Activated CD8-positive, alpha-beta T cell treated with anti-CD3 and anti-CD28 coated beads for 36 hours (primary cell): ENCODE data around the gene KLHDC1. TPM values are rescaled to one million over a fixed set of nuclear protein-coding genes. Genes with fewer than 3 reads are reported as not detected.
A peak's percentile ranks its signal among the peaks of the same experiment; 100 is the strongest.
"Not testable (repeated sequence)": the region's sequence is repeated elsewhere in the genome, so short reads cannot be mapped to it uniquely, and the experiment has no call there.

Experiments used
- ATAC-seq: fragments of 200-7000 bp; cut with Tn5 transposase; one replicate; pipeline ENCODE4 v1.10.0; 2021; ENCODE audit warnings: mild to moderate bottlenecking, moderate library complexity
- CTCF ChIA-PET: fragments of 350-600 bp; sonication (Branson Sonifier 250); formaldehyde crosslinking; loops from one replicate; lab custom pipeline; 2021; ENCODE audit warnings: antibody characterized with exemption; lab: Charles Lee
- POLR2A ChIA-PET: fragments of 350-600 bp; sonication (Branson Sonifier 250); formaldehyde crosslinking; loops from one replicate; lab custom pipeline; 2021; ENCODE audit warnings: antibody characterized with exemption; lab: Charles Lee
- DNase-seq: peaks from one replicate; pipeline ENCODE4 v3.0.0-alpha.2; 2020
- H3K27ac Mint-ChIP-seq: one replicate; pipeline ENCODE4 v1.8.0; 2021; ENCODE audit warnings: mild to moderate bottlenecking, mixed read lengths
- H3K27me3 Mint-ChIP-seq: one replicate; pipeline ENCODE4 v1.8.0; 2021; ENCODE audit warnings: mixed read lengths
- H3K36me3 Mint-ChIP-seq: one replicate; pipeline ENCODE4 v1.8.0; 2021; ENCODE audit warnings: low read depth, mixed read lengths
- H3K4me1 Mint-ChIP-seq: one replicate; pipeline ENCODE4 v1.8.0; 2021; ENCODE audit warnings: low read depth, mixed read lengths
- H3K4me3 Mint-ChIP-seq: one replicate; pipeline ENCODE4 v1.8.0; 2021; ENCODE audit warnings: mild to moderate bottlenecking, moderate library complexity, mixed read lengths
- H3K9me3 Mint-ChIP-seq: one replicate; pipeline ENCODE4 v1.8.0; 2021; ENCODE audit warnings: mixed read lengths
- CTCF ChIP-seq: fragments of 200-600 bp; IDR thresholded peaks from one replicate; pipeline ENCODE4 v1.8.0; 2022; ENCODE audit warnings: antibody characterized with exemption, mild to moderate bottlenecking
- intact Hi-C: fragments of 100-400 bp; cut with micrococcal nuclease; formaldehyde crosslinking; loops from one replicate; pipeline ENCODE4 v1.10.0; 2022
- total RNA-seq, 2 experiments: library from RNA; stranded (reverse); gene quantifications; one replicate each; pipeline ENCODE4 v1.2.3, GENCODE V29; 2021

Gene KLHDC1
- total RNA-seq, 2 experiments from 2014 or later: 0.98 to 1.2 TPM

GRCh38 chr14:49778421-49778820 lies 85.5 kb downstream of the KLHDC1 start:
- Mint-ChIP-seq H3K4me1 (peaks cover 9% of the 10 kb centered on the region), H3K9me3 (no peaks in the 10 kb centered on the region), H3K27me3 (no peaks in the 10 kb centered on the region), H3K36me3 (peaks cover 30% of the 10 kb centered on the region), H3K27ac (no peak overlapping the region), H3K4me3 (no peak overlapping the region)
- DNase-seq (no peak), ATAC-seq (no peak)
- intact Hi-C loops: no loop called here
- ChIA-PET POLR2A (no interaction called here), CTCF (no interaction called here)
- no peak for TF ChIP-seq CTCF

GRCh38 chr14:49781040-49781439 lies 88.1 kb downstream of the KLHDC1 start:
- ATAC-seq, DNase-seq, intact Hi-C loops, H3K27me3 Mint-ChIP-seq, H3K4me1 Mint-ChIP-seq, H3K4me3 Mint-ChIP-seq, H3K9me3 Mint-ChIP-seq: not testable (repeated sequence)
- Mint-ChIP-seq H3K27ac (peak overlapping the region; percentile 15), H3K36me3 (peaks cover 30% of the 10 kb centered on the region)
- ChIA-PET POLR2A (interaction anchor here (1.3 to 2.4 kb wide), 2 partner anchors 10 to 13 kb away, joined by 5 to 8 read pairs; partner anchors contain the start of gene KLHDC2), CTCF (interaction anchor here (1.2 to 1.8 kb wide), 4 partner anchors 11 to 147 kb away, joined by 3 to 7 read pairs (median 4); partner anchors contain the start of genes KLHDC2 and NEMF)

DNA sequence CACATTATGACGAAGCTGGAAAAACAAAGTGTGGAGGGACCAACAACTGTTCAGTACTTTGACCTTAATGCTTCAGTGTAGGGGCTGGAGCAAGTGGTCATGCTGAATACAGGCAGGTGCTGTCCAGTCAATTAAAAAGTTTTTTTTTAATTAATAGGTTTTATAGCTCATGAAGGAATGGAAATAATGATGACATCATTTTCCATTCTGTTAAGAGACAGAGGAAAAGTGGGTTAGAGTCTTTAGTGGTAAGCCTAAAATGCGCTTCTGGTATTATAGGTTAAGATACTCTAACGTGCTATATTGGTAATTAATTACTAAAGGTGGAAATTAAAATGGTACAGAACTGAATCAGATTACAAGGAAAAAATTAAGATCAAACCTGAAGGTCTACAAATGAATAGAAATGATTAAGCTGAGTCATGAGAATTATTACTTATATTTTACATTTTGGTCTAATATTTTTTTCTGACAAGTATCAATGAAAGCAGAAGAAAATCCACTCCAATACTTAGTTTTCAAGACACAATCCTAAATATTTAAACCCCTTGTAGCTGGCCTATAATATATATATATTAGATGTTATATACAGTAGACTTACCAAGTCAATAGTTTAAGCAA lies 90.6 kb downstream of the KLHDC1 start:
- Mint-ChIP-seq H3K27ac (peak overlapping the region; percentile 25), H3K9me3 (no peaks in the 10 kb centered on the region), H3K36me3 (peaks cover 37% of the 10 kb centered on the region), H3K27me3 (no peaks in the 10 kb centered on the region), H3K4me3 (no peak overlapping the region), H3K4me1 (no peaks in the 10 kb centered on the region)
- ATAC-seq (no peak), DNase-seq (no peak)
- ChIA-PET CTCF (interaction anchor here (1.2 kb wide), 1 partner anchor 149 kb away, joined by 4 read pairs; the partner anchor contains the start of gene DNAAF2), POLR2A (interaction anchor here (1.9 kb wide), 1 partner anchor 12 kb away, joined by 7 read pairs; no protein-coding TSS in a partner anchor)
- intact Hi-C loops: no loop called here
- TF ChIP-seq CTCF: no peak

DNA sequence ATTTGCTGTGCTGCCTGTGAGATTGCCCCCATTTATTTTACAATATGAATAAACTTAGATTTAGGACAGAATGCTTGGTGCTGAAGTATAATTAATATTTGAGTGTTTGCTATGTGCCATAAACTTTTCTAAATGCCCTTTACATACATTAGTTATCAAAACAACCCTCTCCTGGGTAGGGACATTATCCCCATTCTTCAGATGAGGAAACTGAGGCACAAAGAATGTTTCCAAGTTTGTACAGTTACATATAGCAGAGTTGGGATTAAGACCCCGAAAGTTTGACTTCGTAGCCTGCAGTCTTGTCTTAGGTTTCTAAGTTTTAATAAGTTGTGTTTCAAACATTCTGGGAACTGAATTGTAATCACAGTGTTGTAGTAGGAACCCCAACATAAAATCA lies 93.4 kb downstream of the KLHDC1 start:
- peaks cover 43% of the 10 kb centered on the region for H3K36me3 Mint-ChIP-seq
- CTCF ChIA-PET: no interaction called here

DNA sequence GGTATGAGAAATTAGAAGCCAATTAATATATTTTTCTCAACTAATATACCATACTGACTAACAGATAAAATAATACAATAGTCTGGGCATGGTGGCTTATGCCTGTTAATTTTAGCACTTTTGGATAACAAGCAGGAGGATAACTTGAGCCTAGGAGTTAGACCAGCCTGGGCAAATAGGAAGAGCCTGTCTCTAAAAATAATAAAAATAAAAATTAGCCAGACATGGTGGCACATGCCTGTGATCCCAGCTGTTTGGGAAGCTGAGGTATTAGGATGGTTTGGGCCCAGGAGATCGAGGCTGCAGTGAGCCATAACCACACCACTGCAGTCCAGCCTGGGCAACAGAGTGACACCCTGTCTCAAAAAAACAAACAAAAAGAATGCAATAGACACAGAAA lies 99.7 kb downstream of the KLHDC1 start:
- Mint-ChIP-seq H3K4me1 (no peaks in the 10 kb centered on the region), H3K36me3 (peaks cover 47% of the 10 kb centered on the region), H3K9me3 (no peaks in the 10 kb centered on the region), H3K27me3 (no peaks in the 10 kb centered on the region), H3K4me3 (no peak overlapping the region), H3K27ac (no peak overlapping the region)
- no peak for TF ChIP-seq CTCF
- CTCF ChIA-PET: no interaction called here
- ATAC-seq (no peak), DNase-seq (no peak)
- intact Hi-C loops: no loop called here
- POLR2A ChIA-PET: no interaction called here

More for the DNA sequence above, 93.4 kb downstream of the KLHDC1 start:
- H3K27me3 Mint-ChIP-seq: no peaks in the 10 kb centered on the region
- DNase-seq (no peak), ATAC-seq (no peak)
- no peaks in the 10 kb centered on the region for H3K4me1 Mint-ChIP-seq
- POLR2A ChIA-PET: no interaction called here
- H3K4me3 Mint-ChIP-seq: no peak overlapping the region
- no peak for TF ChIP-seq CTCF
- no peaks in the 10 kb centered on the region for H3K9me3 Mint-ChIP-seq
- intact Hi-C loops: no loop called here
- peak overlapping the region; percentile 75 for H3K27ac Mint-ChIP-seq
